B cell (primary cell): ENCODE measurements around the gene LYSMD1. TPM values are rescaled to one million over a fixed set of nuclear protein-coding genes. Genes with fewer than 3 reads are reported as not detected.

ENCODE experiments used
- ATAC-seq: fragments of 200-7000 bp; cut with Tn5 transposase; one replicate; pipeline ENCODE4 v1.10.0; 2021; ENCODE audit warnings: low read depth, mild to moderate bottlenecking, moderate number of reproducible peaks, moderate library complexity
- CTCF ChIA-PET: fragments of 350-600 bp; sonication (Branson Sonifier 250); formaldehyde crosslinking; loops from one replicate; lab custom pipeline; 2021; ENCODE audit warnings: antibody characterized with exemption, inconsistent platforms; lab: Charles Lee
- POLR2A ChIA-PET: fragments of 350-600 bp; sonication (Branson Sonifier 250); formaldehyde crosslinking; loops from one replicate; lab custom pipeline; 2021; ENCODE audit warnings: antibody characterized with exemption; lab: Charles Lee
- DNase-seq: peaks from one replicate; pipeline ENCODE4 v3.0.0; 2013
- H2AFZ ChIP-seq: 2 replicates; pipeline ENCODE4 v1.6.1; 2012; ENCODE audit warnings: mild to moderate bottlenecking, low read depth, low read length; ENCODE audit not compliant: insufficient read depth, poor library complexity, severe bottlenecking
- H3K27ac ChIP-seq, 2 donors: 1 replicate in 1 of 2; 2 replicates in 1 of 2; pipeline ENCODE4 v1.5.1; 2012 to 2013; ENCODE audit warnings: low read length in 2 of 2, mild to moderate bottlenecking in 2 of 2, moderate library complexity in 1 of 2
- H3K27me3 ChIP-seq, 4 experiments: fragments of 200-600 bp in 1 of 4; sonication (generic) in 1 of 4; replicated peaks in 1 of 4; 1 replicate in 2 of 4; 2 replicates in 2 of 4; pipeline versions ENCODE4 v1.6.1 to v1.7.0; 2013 to 2016; ENCODE audit warnings: low read length in 3 of 4, mild to moderate bottlenecking in 2 of 4, mixed read lengths in 1 of 4, moderate library complexity in 1 of 4; ENCODE audit not compliant: insufficient read depth in 4 of 4, control insufficient read depth in 3 of 4; ENCODE audit errors: control extremely low read depth in 1 of 4
- H3K36me3 ChIP-seq, 2 experiments: replicated peaks in 1 of 2; 1 replicate in 1 of 2; 2 replicates in 1 of 2; pipeline versions ENCODE4 v1.6.1 to v1.7.1; 2013; ENCODE audit warnings: low read length in 1 of 2; ENCODE audit not compliant: insufficient read depth in 2 of 2, control insufficient read depth in 1 of 2; ENCODE audit errors: control extremely low read depth in 1 of 2, extremely low read depth in 1 of 2
- H3K4me1 ChIP-seq, 2 donors: fragments of 200-600 bp in 1 of 2; sonication (generic) in 1 of 2; 1 replicate in 1 of 2; 2 replicates in 1 of 2; pipeline versions ENCODE4 v1.5.1 to v1.6.1; 2013 to 2017; ENCODE audit warnings: low read length in 2 of 2; ENCODE audit not compliant: control insufficient read depth in 2 of 2, insufficient read depth in 2 of 2
- H3K4me2 ChIP-seq: replicated peaks from 2 replicates; pipeline ENCODE3; 2012; ENCODE audit warnings: mild to moderate bottlenecking, low read depth, low read length; ENCODE audit not compliant: poor library complexity, severe bottlenecking
- H3K4me3 ChIP-seq, 5 experiments: fragments of 200-600 bp in 1 of 5; sonication (generic) in 1 of 5; 1 replicate in 3 of 5; 2 replicates in 2 of 5; pipeline versions ENCODE4 v1.5.1 to v1.7.0; 2011 to 2016; ENCODE audit warnings: low read length in 4 of 5, mild to moderate bottlenecking in 4 of 5, low read depth in 2 of 5, control low read depth in 1 of 5, moderate library complexity in 1 of 5; ENCODE audit not compliant: insufficient read depth in 1 of 5; ENCODE audit errors: control extremely low read depth in 1 of 5, extremely low read depth in 1 of 5
- H3K79me2 ChIP-seq: fragments of 200-600 bp; sonication (generic); one replicate; pipeline ENCODE4 v1.6.0; 2016; ENCODE audit warnings: low read length; ENCODE audit not compliant: control insufficient read depth, insufficient read depth
- H3K9ac ChIP-seq: fragments of 200-600 bp; sonication (generic); 2 replicates; pipeline ENCODE4 v1.6.1; 2017; ENCODE audit warnings: mild to moderate bottlenecking, low read length, moderate library complexity
- H3K9me3 ChIP-seq, 3 donors: one replicate each; pipeline versions ENCODE4 v1.6.1 to v1.7.1; 2013; ENCODE audit warnings: low read length in 2 of 3; ENCODE audit not compliant: control insufficient read depth in 2 of 3, insufficient read depth in 1 of 3; ENCODE audit errors: control extremely low read depth in 1 of 3
- H4K20me1 ChIP-seq: 2 replicates; pipeline ENCODE4 v1.6.0; 2012; ENCODE audit warnings: mild to moderate bottlenecking, low read length; ENCODE audit not compliant: insufficient read depth, control insufficient read depth, poor library complexity, severe bottlenecking
- H3K27ac Mint-ChIP-seq: one replicate; pipeline ENCODE4 v1.8.0; 2021; ENCODE audit warnings: mixed read lengths
- H3K27me3 Mint-ChIP-seq: one replicate; pipeline ENCODE4 v1.8.0; 2021; ENCODE audit warnings: mixed read lengths
- H3K4me1 Mint-ChIP-seq: one replicate; pipeline ENCODE4 v1.8.0; 2021; ENCODE audit warnings: mixed read lengths
- H3K4me3 Mint-ChIP-seq: one replicate; pipeline ENCODE4 v1.8.0; 2021; ENCODE audit warnings: mixed read lengths
- H3K9me3 Mint-ChIP-seq: one replicate; pipeline ENCODE4 v1.8.0; 2022; ENCODE audit warnings: mixed read lengths; ENCODE audit not compliant: insufficient read depth
- EZH2 ChIP-seq: IDR thresholded peaks from 2 replicates; pipeline ENCODE4 v1.6.1; 2012; ENCODE audit warnings: borderline replicate concordance, low read depth, mild to moderate bottlenecking, moderate library complexity, low read length; ENCODE audit not compliant: insufficient read depth, poor library complexity, severe bottlenecking
- WGBS: methylation state at CpG from one replicate; pipeline ENCODE4 v1.1.5; 2013; ENCODE audit warnings: missing lambda C conversion rate; ENCODE audit not compliant: insufficient coverage; 5-methylcytosine and 5-hydroxymethylcytosine counted together
- intact Hi-C: fragments of 100-400 bp; cut with micrococcal nuclease; formaldehyde crosslinking; loops from one replicate; pipeline ENCODE4 v1.10.0; 2022
- polyA plus RNA-seq: library from polyadenylated mRNA; depleted of rRNA; stranded (reverse); fragments of >200 nt; gene quantifications from 2 replicates; pipeline ENCODE4 v1.2.3, GENCODE V29; 2012
- total RNA-seq, 2 donors: library from RNA; stranded (reverse); fragments of 120-200 nt in 1 of 2; gene quantifications; 1 replicate in 1 of 2; 2 replicates in 1 of 2; pipeline versions ENCODE4 v1.2.3 to v1.2.4, GENCODE V29; 2013 to 2022
- TF ChIP-seq, protein P1 (sequence below): fragments of 200-600 bp; IDR thresholded peaks from one replicate; pipeline ENCODE4 v1.8.0; 2022; ENCODE audit warnings: antibody characterized with exemption, mild to moderate bottlenecking

Gene LYSMD1
- total and polyA plus RNA-seq, 2 donors (not counting 1 experiment from before 2014, with no cell fraction given), result 1.4 to 5.8 TPM

DNA sequence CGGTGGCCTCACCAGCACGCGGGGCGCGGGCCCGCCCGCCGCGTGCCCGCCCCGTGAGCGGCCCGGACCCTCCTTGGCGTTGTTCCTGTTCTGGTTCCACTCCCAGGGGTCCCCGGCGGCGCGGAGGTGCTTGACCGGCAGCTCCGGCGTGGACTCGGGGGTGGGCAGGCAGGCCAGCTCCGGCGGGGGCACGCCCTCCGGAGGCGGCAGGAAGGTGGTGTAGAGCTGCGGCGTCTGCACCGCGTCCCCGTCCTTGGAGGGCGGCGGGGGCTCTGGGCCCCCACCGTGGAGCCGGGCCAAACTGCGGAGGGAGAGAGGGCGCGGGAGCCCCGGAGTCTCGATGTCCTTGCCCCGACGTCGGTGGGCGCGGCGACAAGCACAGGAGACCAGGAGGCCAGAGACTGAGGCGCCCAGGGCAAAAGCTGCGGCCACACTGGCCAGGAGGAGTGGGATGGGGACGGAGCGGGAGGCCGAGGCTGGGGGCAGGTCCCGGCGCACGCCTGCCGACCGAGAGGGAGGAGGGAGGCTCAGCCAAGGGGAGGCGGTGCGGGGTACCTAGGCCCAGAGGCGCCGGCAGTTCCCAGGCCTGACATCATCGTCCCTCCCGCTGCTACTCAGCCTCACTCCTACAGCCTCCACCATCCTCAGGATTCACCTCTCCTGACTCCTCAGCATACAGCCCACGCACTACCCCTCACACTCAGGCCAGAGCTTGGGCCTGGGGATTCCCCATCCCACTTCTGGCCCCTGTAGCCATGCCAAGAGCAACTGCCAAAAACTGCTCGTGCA, 32.5 kb downstream of the LYSMD1 start:
- H3K36me3 ChIP-seq, result no peaks in the 10 kb centered on the region
- no peak overlapping the region for H3K4me3 ChIP-seq
- intact Hi-C loops, result no loop called here
- H3K79me2 ChIP-seq, result no peaks in the 10 kb centered on the region
- no peak for ATAC-seq
- H3K4me2 ChIP-seq, result no peak overlapping the region
- CTCF ChIA-PET, result interaction anchor here (0.8 kb wide), 1 partner anchor 34 kb away, joined by 4 read pairs; no protein-coding TSS in a partner anchor
- no peak overlapping the region for H3K9ac ChIP-seq
- POLR2A ChIA-PET, result no interaction called here
- H3K4me1 ChIP-seq, result peaks cover 6 to 15% of the 10 kb centered on the region in 2 donors
- Mint-ChIP-seq H3K4me3 (no peak overlapping the region), H3K9me3 (no peaks in the 10 kb centered on the region), H3K27ac (no peak overlapping the region), H3K27me3 (no peaks in the 10 kb centered on the region), H3K4me1 (peaks cover 14% of the 10 kb centered on the region)
- no peak overlapping the region for H3K27ac ChIP-seq
- H2AFZ ChIP-seq, result no peak overlapping the region
- no peak for TF ChIP-seq EZH2
- TF ChIP-seq, protein P1, sequence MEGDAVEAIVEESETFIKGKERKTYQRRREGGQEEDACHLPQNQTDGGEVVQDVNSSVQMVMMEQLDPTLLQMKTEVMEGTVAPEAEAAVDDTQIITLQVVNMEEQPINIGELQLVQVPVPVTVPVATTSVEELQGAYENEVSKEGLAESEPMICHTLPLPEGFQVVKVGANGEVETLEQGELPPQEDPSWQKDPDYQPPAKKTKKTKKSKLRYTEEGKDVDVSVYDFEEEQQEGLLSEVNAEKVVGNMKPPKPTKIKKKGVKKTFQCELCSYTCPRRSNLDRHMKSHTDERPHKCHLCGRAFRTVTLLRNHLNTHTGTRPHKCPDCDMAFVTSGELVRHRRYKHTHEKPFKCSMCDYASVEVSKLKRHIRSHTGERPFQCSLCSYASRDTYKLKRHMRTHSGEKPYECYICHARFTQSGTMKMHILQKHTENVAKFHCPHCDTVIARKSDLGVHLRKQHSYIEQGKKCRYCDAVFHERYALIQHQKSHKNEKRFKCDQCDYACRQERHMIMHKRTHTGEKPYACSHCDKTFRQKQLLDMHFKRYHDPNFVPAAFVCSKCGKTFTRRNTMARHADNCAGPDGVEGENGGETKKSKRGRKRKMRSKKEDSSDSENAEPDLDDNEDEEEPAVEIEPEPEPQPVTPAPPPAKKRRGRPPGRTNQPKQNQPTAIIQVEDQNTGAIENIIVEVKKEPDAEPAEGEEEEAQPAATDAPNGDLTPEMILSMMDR, result no peak
- WGBS, result 96% methylated on average over 59 of the region's 65 CpGs
- no peak for DNase-seq
- peaks cover 0 to 4% (median 0%) of the 10 kb centered on the region in 4 experiments for H3K27me3 ChIP-seq
- no peaks in the 10 kb centered on the region for H4K20me1 ChIP-seq
- H3K9me3 ChIP-seq, result no peaks in the 10 kb centered on the region

DNA sequence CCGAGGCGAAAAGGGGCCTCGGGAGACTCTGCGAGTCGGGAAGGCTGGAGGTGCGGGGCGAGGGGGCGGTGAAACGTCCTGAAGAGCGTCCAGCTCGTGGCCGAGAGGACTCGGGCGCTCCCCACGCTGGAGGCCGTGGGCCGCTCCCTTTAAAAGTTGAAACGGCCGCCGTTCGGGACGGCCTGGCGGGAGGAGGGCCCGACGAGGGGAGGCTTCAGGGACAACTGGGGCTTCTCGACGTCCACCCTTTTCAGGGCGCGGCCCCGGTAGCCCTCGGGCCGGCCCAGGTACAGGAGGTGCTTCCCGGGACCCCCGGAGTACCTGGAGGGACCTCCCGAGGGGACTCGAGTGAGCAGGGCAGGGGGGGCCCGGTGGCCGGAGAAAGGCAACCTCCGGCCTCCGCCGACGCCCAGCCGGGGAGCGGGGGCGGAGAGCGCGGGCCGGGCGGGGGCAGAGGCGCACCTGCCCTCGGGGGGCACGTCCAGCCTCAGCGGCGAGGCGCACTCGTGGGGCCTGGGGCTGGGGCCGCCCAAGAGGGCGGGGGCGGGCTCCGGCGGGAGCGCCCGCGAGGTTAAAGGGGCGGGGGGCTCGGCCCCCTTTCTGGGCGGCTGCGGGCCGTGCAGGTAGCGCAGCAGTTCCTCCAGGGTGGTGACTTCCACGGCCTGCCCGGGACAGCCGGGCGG, 33.2 kb downstream of the LYSMD1 start:
- no peak overlapping the region for H3K4me3 Mint-ChIP-seq
- DNase-seq, result no peak
- H3K27ac Mint-ChIP-seq, result no peak overlapping the region
- Histone ChIP-seq H3K4me1 (peaks cover 6 to 15% of the 10 kb centered on the region in 2 donors), H3K79me2 (no peaks in the 10 kb centered on the region), H3K9me3 (no peaks in the 10 kb centered on the region), H3K27ac (no peak overlapping the region), H3K36me3 (no peaks in the 10 kb centered on the region), H3K4me2 (peak overlapping the region; percentile 76), H3K4me3 (no peak overlapping the region), H3K27me3 (peaks cover 0 to 4% (median 0%) of the 10 kb centered on the region in 4 experiments), H4K20me1 (no peaks in the 10 kb centered on the region), H2AFZ (no peak overlapping the region), H3K9ac (no peak overlapping the region)
- no peak for TF ChIP-seq EZH2
- TF ChIP-seq, protein P1, result no peak
- H3K4me1 Mint-ChIP-seq, result peaks cover 14% of the 10 kb centered on the region
- POLR2A ChIA-PET, result no interaction called here
- no peaks in the 10 kb centered on the region for H3K9me3 Mint-ChIP-seq
- no peaks in the 10 kb centered on the region for H3K27me3 Mint-ChIP-seq
- no peak for ATAC-seq
- WGBS, result 98% methylated on average over 60 of the region's 74 CpGs
- intact Hi-C loops, result no loop called here
- CTCF ChIA-PET, result no interaction called here
